Uterus (tissue), 2 donors: ENCODE data around the gene COL15A1.

Experiments
- POLR2A ChIP-seq, 2 donors: fragments of 450-650 bp; IDR thresholded peaks; one replicate each; pipeline ENCODE4 v1.6.1; 2016; ENCODE audit warnings: antibody characterized with exemption in 2 of 2, mild to moderate bottlenecking in 1 of 2, moderate library complexity in 1 of 2
- TF ChIP-seq, protein P1 (sequence below), 4 experiments: fragments of 200-600 bp in 2 of 4; fragments of 450-650 bp in 2 of 4; sonication (generic) in 2 of 4; IDR thresholded peaks; one replicate each; pipeline ENCODE4 v1.5.1; 2016 to 2019; ENCODE audit warnings: antibody characterized with exemption in 4 of 4, mild to moderate bottlenecking in 2 of 4, moderate library complexity in 1 of 4

DNA sequence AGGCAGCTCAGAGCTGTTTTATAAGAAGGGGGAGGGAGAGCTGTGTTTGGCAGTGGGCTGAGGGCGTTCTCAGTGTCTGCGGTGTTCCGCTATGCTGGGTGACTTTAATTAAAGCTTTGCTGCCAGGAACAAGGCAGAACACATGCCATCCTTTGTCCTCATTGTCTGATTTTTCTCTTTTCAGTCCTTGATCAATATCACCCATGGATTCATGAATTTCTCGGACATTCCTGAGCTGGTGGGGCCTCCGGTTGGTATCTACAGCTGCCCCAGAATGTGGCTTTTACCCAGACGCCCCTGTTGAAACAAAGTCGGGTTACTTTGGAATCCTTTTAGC, 94.7 kb downstream of the COL15A1 start:
- TF ChIP-seq, protein P1, sequence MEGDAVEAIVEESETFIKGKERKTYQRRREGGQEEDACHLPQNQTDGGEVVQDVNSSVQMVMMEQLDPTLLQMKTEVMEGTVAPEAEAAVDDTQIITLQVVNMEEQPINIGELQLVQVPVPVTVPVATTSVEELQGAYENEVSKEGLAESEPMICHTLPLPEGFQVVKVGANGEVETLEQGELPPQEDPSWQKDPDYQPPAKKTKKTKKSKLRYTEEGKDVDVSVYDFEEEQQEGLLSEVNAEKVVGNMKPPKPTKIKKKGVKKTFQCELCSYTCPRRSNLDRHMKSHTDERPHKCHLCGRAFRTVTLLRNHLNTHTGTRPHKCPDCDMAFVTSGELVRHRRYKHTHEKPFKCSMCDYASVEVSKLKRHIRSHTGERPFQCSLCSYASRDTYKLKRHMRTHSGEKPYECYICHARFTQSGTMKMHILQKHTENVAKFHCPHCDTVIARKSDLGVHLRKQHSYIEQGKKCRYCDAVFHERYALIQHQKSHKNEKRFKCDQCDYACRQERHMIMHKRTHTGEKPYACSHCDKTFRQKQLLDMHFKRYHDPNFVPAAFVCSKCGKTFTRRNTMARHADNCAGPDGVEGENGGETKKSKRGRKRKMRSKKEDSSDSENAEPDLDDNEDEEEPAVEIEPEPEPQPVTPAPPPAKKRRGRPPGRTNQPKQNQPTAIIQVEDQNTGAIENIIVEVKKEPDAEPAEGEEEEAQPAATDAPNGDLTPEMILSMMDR (IDR thresholded peaks at IDR 0.05) = no peak
- TF ChIP-seq POLR2A (IDR thresholded peaks at IDR 0.05) = no peak
